Measurements from ENCODE around the gene ABCA13.

Gene ABCA13

GRCh38 chr7:48207155-48207675 is 36.0 kb downstream of the ABCA13 start:
- H3K27me3 ChIP-seq (ENCODE audit: insufficient read depth, low read length), result no peaks in the 10 kb centered on the region
- H3K9ac ChIP-seq (ENCODE audit: low read depth, low read length), result no peak overlapping the region
- no peaks in the 10 kb centered on the region for H3K36me3 ChIP-seq (ENCODE audit: insufficient read depth, low read depth, low read length)
- H3K9me3 ChIP-seq (ENCODE audit: insufficient read depth, low read depth, low read length), result no peaks in the 10 kb centered on the region; the same call in 1 of the 2 replicates
- H3K4me3 ChIP-seq (ENCODE audit: low read length), result no peak overlapping the region
- no peak overlapping the region for H3K27ac ChIP-seq (ENCODE audit: low read length)
- no peaks in the 10 kb centered on the region for H3K4me1 ChIP-seq (ENCODE audit: insufficient read depth, low read length)

GRCh38 chr7:48209004-48209600 is 37.8 kb downstream of the ABCA13 start:
- no peak overlapping the region for H3K4me3 ChIP-seq (ENCODE audit: low read length)
- H3K27ac ChIP-seq (ENCODE audit: low read length), result no peak overlapping the region
- H3K27me3 ChIP-seq (ENCODE audit: insufficient read depth, low read length), result no peaks in the 10 kb centered on the region
- H3K36me3 ChIP-seq (ENCODE audit: insufficient read depth, low read depth, low read length), result no peaks in the 10 kb centered on the region
- no peaks in the 10 kb centered on the region for H3K4me1 ChIP-seq (ENCODE audit: insufficient read depth, low read length)
- H3K9ac ChIP-seq (ENCODE audit: low read depth, low read length), result no peak overlapping the region
- no peaks in the 10 kb centered on the region; the same call in 1 of the 2 replicates for H3K9me3 ChIP-seq (ENCODE audit: insufficient read depth, low read depth, low read length)

- H3K9me3 ChIP-seq (ENCODE audit: insufficient read depth, low read depth, low read length), result no peaks in the 10 kb centered on the region; the same call in 1 of the 2 replicates
- H3K4me1 ChIP-seq (ENCODE audit: insufficient read depth, low read length), result no peaks in the 10 kb centered on the region
- no peak overlapping the region for H3K27ac ChIP-seq (ENCODE audit: low read length)
- no peak overlapping the region for H3K4me3 ChIP-seq (ENCODE audit: low read length)
- no peaks in the 10 kb centered on the region for H3K36me3 ChIP-seq (ENCODE audit: insufficient read depth, low read depth, low read length)
- no peak overlapping the region for H3K9ac ChIP-seq (ENCODE audit: low read depth, low read length)
- H3K27me3 ChIP-seq (ENCODE audit: insufficient read depth, low read length), result no peaks in the 10 kb centered on the region
Observed at GRCh38 chr7:48213226-48213625, 42.0 kb downstream of the ABCA13 start.

GRCh38 chr7:48217266-48217665 is 46.0 kb downstream of the ABCA13 start:
- H3K27me3 ChIP-seq (ENCODE audit: insufficient read depth, low read length), result no peaks in the 10 kb centered on the region

GRCh38 chr7:48217753-48218152 is 46.5 kb downstream of the ABCA13 start:
- H3K9ac ChIP-seq (ENCODE audit: low read depth, low read length), result no peak overlapping the region
- no peak overlapping the region for H3K27ac ChIP-seq (ENCODE audit: low read length)
- H3K27me3 ChIP-seq (ENCODE audit: insufficient read depth, low read length), result no peaks in the 10 kb centered on the region
- no peak overlapping the region for H3K4me3 ChIP-seq (ENCODE audit: low read length)
- no peaks in the 10 kb centered on the region for H3K4me1 ChIP-seq (ENCODE audit: insufficient read depth, low read length)
- no peaks in the 10 kb centered on the region for H3K9me3 ChIP-seq (ENCODE audit: insufficient read depth, low read depth, low read length)
- no peaks in the 10 kb centered on the region for H3K36me3 ChIP-seq (ENCODE audit: insufficient read depth, low read depth, low read length)

More at GRCh38 chr7:48217266-48217665, 46.0 kb downstream of the ABCA13 start:
- H3K9me3 ChIP-seq (ENCODE audit: insufficient read depth, low read depth, low read length), result no peaks in the 10 kb centered on the region
- no peaks in the 10 kb centered on the region for H3K36me3 ChIP-seq (ENCODE audit: insufficient read depth, low read depth, low read length)
- no peaks in the 10 kb centered on the region for H3K4me1 ChIP-seq (ENCODE audit: insufficient read depth, low read length)
- no peak overlapping the region for H3K27ac ChIP-seq (ENCODE audit: low read length)
- no peak overlapping the region for H3K4me3 ChIP-seq (ENCODE audit: low read length)
- no peak overlapping the region for H3K9ac ChIP-seq (ENCODE audit: low read depth, low read length)

- no peak overlapping the region for H3K4me3 ChIP-seq (ENCODE audit: low read length)
- H3K27ac ChIP-seq (ENCODE audit: low read length), result no peak overlapping the region
- H3K9me3 ChIP-seq (ENCODE audit: insufficient read depth, low read depth, low read length), result no peaks in the 10 kb centered on the region
- no peak overlapping the region for H3K9ac ChIP-seq (ENCODE audit: low read depth, low read length)
- no peaks in the 10 kb centered on the region for H3K27me3 ChIP-seq (ENCODE audit: insufficient read depth, low read length)
- no peaks in the 10 kb centered on the region for H3K4me1 ChIP-seq (ENCODE audit: insufficient read depth, low read length)
- no peaks in the 10 kb centered on the region for H3K36me3 ChIP-seq (ENCODE audit: insufficient read depth, low read depth, low read length)
Observed at GRCh38 chr7:48224042-48224441, 52.8 kb downstream of the ABCA13 start.

- no peak overlapping the region for H3K9ac ChIP-seq (ENCODE audit: low read depth, low read length)
- H3K9me3 ChIP-seq (ENCODE audit: insufficient read depth, low read depth, low read length), result no peaks in the 10 kb centered on the region
- no peak overlapping the region for H3K4me3 ChIP-seq (ENCODE audit: low read length)
- H3K4me1 ChIP-seq (ENCODE audit: insufficient read depth, low read length), result no peaks in the 10 kb centered on the region
- no peaks in the 10 kb centered on the region for H3K27me3 ChIP-seq (ENCODE audit: insufficient read depth, low read length)
- H3K27ac ChIP-seq (ENCODE audit: low read length), result no peak overlapping the region
- no peaks in the 10 kb centered on the region for H3K36me3 ChIP-seq (ENCODE audit: insufficient read depth, low read depth, low read length)
Observed at GRCh38 chr7:48225101-48225500, 53.8 kb downstream of the ABCA13 start.

GRCh38 chr7:48237354-48237753 is 66.1 kb downstream of the ABCA13 start:
- H3K9ac ChIP-seq (ENCODE audit: low read depth, low read length), result no peak overlapping the region
- no peak overlapping the region for H3K27ac ChIP-seq (ENCODE audit: low read length)
- H3K4me1 ChIP-seq (ENCODE audit: insufficient read depth, low read length), result no peaks in the 10 kb centered on the region
- peaks cover 16% of the 10 kb centered on the region; the same call in 1 of the 2 replicates for H3K9me3 ChIP-seq (ENCODE audit: insufficient read depth, low read depth, low read length)
- H3K27me3 ChIP-seq (ENCODE audit: insufficient read depth, low read length), result no peaks in the 10 kb centered on the region
- H3K4me3 ChIP-seq (ENCODE audit: low read length), result no peak overlapping the region
- no peaks in the 10 kb centered on the region for H3K36me3 ChIP-seq (ENCODE audit: insufficient read depth, low read depth, low read length)

GRCh38 chr7:48242846-48243245 is 71.6 kb downstream of the ABCA13 start:
- H3K9me3 ChIP-seq (ENCODE audit: insufficient read depth, low read depth, low read length), result no peaks in the 10 kb centered on the region
- no peaks in the 10 kb centered on the region for H3K4me1 ChIP-seq (ENCODE audit: insufficient read depth, low read length)
- no peak overlapping the region for H3K9ac ChIP-seq (ENCODE audit: low read depth, low read length)
- H3K36me3 ChIP-seq (ENCODE audit: insufficient read depth, low read depth, low read length), result no peaks in the 10 kb centered on the region
- no peaks in the 10 kb centered on the region for H3K27me3 ChIP-seq (ENCODE audit: insufficient read depth, low read length)
- H3K27ac ChIP-seq (ENCODE audit: low read length), result no peak overlapping the region
- no peak overlapping the region for H3K4me3 ChIP-seq (ENCODE audit: low read length)

- no peak overlapping the region for H3K27ac ChIP-seq (ENCODE audit: low read length)
- H3K4me1 ChIP-seq (ENCODE audit: insufficient read depth, low read length), result no peaks in the 10 kb centered on the region
- 0 out of 2 replicates have a peak overlapping the region, but pooled peaks have one; percentile 3 for H3K9ac ChIP-seq (ENCODE audit: low read depth, low read length)
- H3K4me3 ChIP-seq (ENCODE audit: low read length), result no peak overlapping the region
- H3K27me3 ChIP-seq (ENCODE audit: insufficient read depth, low read length), result no peaks in the 10 kb centered on the region
- H3K9me3 ChIP-seq (ENCODE audit: insufficient read depth, low read depth, low read length), result no peaks in the 10 kb centered on the region
- no peaks in the 10 kb centered on the region for H3K36me3 ChIP-seq (ENCODE audit: insufficient read depth, low read depth, low read length)
Observed at GRCh38 chr7:48244864-48245271, 73.6 kb downstream of the ABCA13 start.

GRCh38 chr7:48245751-48246472 is 74.7 kb downstream of the ABCA13 start:
- 0 out of 2 replicates have a peak, but pooled peaks cover 3% of the 10 kb centered on the region for H3K4me1 ChIP-seq (ENCODE audit: insufficient read depth, low read length)
- no peaks in the 10 kb centered on the region for H3K27me3 ChIP-seq (ENCODE audit: insufficient read depth, low read length)
- no peaks in the 10 kb centered on the region for H3K9me3 ChIP-seq (ENCODE audit: insufficient read depth, low read depth, low read length)
- H3K4me3 ChIP-seq (ENCODE audit: low read length), result no peak overlapping the region
- no peak overlapping the region for H3K27ac ChIP-seq (ENCODE audit: low read length)
- H3K36me3 ChIP-seq (ENCODE audit: insufficient read depth, low read depth, low read length), result no peaks in the 10 kb centered on the region
- no peak overlapping the region for H3K9ac ChIP-seq (ENCODE audit: low read depth, low read length)

GRCh38 chr7:48249166-48249565 is 77.9 kb downstream of the ABCA13 start:
- Histone ChIP-seq H3K4me1 (ENCODE audit: insufficient read depth, low read length) (peaks cover 15% of the 10 kb centered on the region; the same call in 1 of the 2 replicates), H3K36me3 (ENCODE audit: insufficient read depth, low read depth, low read length) (no peaks in the 10 kb centered on the region), H3K4me3 (ENCODE audit: low read length) (no peak overlapping the region), H3K27me3 (ENCODE audit: insufficient read depth, low read length) (no peaks in the 10 kb centered on the region), H3K27ac (ENCODE audit: low read length) (no peak overlapping the region), H3K9me3 (ENCODE audit: insufficient read depth, low read depth, low read length) (no peaks in the 10 kb centered on the region), H3K9ac (ENCODE audit: low read depth, low read length) (no peak overlapping the region)

Data from iPS-20b (cell line).